HG02840 (cell line): ENCODE data around the gene SFXN3.
"Not testable (repeated sequence)": the region's sequence is repeated elsewhere in the genome, so short reads cannot be mapped to it uniquely, and the experiment has no call there.

ENCODE experiments used
- ATAC-seq: cut with Tn5 transposase; IDR thresholded peaks from one replicate; pipeline ENCODE4 v1.9.1; 2021; ENCODE audit warnings: mild to moderate bottlenecking, moderate library complexity, moderate number of reproducible peaks; ENCODE audit not compliant: unreplicated experiment, low FRiP score

The SFXN3 gene

DNA sequence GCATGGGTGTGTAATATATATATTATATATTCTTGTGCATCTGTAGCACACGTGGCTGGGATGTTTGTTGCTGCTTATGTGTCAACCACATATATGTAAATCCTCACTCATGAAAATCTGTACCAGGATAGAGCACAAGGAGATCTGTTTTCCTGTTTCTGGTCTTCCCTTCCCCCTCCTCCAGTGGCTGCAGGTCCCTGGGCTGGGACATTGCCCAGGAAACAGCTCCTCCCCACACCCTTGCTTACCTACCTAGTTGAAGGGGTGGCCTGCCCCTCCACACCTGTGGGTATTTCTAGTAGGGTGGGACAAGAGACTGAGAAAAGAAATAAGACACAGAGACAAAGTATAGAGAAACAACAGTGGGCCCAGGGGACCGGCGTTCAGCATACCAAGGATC, 2.2 kb downstream of the SFXN3 start:
- ATAC-seq: no peak

DNA sequence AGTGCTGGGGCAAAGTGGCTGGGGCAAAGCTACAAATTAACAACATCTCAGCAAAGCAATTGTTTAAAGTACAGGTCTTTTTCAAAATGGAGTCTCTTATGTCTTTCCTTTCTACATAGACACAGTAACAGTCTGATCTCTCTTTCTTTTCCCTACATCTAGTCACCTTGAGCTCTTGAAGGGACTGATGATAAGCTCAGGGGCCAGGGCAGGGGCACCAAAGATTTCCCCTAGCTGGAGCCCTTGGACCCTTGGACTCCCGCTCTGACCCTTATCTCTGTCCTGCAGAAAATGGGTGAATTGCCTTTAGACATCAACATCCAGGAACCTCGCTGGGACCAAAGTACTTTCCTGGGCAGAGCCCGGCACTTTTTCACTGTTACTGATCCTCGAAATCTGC, 3.4 kb downstream of the SFXN3 start:
- ATAC-seq: not testable (repeated sequence)

DNA sequence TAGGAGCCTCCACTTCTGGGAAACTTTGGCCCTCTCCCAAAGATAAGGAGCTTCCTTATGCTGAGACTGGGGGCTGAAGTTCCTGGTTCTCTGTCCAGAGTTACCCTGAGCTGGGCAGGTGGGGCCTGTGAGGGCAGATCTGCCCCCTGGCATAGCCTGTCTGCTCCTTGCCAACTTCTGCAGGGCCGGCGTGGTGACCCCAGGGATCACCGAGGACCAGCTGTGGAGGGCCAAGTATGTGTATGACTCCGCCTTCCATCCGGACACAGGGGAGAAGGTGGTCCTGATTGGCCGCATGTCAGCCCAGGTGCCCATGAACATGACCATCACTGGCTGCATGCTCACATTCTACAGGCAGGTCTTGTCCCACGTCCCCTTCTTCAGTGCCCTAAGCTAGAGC, 4.3 kb downstream of the SFXN3 start:
- no peak for ATAC-seq

DNA sequence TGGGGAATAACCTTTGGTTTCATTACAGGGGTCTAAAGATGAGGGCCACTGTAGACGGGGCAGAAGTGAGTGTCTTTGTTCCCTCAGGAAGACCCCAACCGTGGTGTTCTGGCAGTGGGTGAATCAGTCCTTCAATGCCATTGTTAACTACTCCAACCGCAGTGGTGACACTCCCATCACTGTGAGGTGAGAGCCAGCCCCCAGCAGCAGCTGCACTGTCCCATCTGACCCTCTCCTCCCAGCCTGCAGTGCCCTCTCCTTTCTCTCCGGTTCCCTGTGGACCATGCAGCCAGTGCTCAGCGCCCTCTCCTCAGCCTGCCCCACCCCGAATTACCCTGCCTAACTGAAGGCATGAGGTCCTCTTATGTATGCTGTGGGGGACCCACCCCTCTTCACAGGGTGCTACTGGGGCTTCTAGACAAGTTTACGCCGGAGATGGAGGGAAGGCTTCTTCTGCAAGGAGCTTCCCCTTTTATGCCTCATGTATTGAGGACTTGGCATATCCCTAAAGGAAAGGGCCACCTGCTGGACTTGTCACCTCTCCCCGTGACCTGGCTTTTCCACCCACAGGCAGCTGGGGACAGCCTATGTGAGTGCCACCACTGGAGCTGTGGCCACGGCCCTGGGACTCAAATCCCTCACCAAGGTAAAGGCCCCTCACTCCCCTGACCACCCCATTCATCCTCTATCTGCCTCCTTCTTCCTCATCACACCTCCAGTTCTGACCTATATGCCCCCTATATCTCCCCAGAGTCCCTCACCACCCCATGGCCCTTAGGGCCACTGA, 5.1 kb downstream of the SFXN3 start:
- ATAC-seq: no peak

DNA sequence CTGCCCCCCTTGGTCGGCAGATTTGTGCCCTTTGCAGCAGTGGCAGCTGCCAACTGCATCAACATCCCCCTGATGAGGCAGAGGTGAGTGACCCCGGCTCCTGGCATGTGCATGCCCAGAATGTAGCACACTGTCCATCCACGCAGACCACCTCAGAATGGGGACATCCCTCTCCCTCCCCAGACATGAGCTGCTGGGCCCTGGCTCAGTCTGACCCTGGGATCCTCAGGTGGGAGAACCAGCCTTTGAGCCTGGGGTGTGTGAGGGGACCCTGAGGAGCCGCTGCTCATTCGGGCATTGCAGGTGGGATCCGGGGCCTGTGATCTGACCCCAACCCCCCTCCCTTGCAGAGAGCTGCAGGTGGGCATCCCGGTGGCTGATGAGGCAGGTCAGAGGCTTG, 5.7 kb downstream of the SFXN3 start:
- ATAC-seq: no peak

DNA sequence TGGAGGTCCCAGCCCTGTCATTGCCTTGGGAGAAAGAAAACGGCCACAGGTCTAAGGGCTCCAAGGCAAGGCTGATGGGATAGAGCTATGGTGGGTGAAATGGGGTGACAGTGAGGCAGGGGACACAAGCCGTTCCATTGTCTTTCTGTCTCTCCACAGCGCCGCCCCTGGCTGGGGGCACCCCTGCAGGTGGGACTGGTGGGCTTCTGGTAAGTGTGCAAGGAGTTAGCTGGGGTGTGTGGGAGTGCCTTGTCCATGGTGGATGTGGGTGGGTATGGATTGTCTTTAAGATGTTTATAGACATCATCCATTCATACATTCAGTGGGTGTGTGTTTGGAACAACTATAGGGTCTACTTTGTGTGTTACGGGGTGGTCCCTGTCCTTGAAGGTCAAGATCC, 7.5 kb downstream of the SFXN3 start:
- no peak for ATAC-seq

DNA sequence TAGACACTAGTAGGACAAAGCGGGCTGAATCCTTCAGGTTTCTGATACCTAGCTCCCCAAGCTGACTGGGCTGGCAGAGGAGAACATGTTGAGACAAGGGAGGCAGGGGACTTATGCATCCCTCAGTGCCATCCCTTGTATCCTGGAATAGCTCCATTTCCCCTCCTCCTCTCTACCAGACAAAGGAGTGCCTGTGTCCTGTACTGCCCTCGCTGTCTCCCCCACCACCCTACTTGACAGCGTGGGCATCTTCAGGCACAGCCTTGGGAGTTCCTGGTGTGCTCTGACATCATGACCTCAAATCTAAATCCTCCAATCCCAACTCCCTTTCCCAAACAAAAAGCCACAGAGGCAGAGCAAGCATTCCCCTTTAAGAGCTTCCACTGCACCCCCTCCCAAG, 9.0 kb downstream of the SFXN3 start:
- ATAC-seq: no peak

DNA sequence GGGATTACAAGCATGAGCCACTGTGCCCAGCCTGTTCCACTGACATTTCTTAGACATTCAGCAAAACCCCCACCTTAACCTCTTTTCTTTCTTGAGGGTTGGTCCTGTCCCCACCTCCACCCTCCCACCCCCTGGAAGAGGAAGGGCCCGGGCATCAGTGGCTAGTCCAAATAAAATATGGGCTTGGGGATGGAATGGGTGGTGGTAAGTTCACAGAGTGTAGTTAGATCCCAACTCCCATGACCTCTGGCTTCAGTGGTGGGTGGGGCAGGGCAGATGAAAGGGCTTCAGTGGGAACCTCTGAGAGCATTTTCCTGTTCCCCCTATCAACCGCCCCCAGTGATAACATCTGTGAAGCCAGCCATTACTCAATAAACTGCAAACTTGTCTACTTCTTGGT, 9.8 kb downstream of the SFXN3 start:
- no peak for ATAC-seq

DNA sequence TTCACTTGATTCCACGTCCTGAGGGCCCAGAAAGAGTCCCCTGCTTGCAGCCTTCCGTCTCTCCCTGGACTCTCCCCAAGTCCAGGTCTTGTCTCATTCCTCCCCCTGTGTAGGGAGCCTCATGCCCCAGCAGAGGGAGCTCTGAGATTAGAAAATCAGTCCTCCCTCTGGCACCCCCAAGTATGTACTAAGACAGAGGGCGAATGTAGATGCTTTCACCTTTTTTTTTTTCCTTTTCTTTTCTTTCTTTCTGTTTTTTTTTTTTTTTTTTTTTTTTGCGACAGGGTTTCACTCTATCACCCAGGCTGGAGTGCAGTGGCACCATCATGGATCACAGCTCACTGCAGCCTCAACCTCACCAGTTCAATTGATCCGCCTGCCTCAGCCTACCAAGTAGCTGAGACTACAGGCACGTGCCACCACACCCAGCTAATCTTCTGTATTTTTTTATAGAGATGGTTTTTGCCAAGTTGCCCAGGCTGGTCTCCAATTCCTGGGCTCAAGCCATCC, 10.3 kb downstream of the SFXN3 start:
- ATAC-seq: no peak

DNA sequence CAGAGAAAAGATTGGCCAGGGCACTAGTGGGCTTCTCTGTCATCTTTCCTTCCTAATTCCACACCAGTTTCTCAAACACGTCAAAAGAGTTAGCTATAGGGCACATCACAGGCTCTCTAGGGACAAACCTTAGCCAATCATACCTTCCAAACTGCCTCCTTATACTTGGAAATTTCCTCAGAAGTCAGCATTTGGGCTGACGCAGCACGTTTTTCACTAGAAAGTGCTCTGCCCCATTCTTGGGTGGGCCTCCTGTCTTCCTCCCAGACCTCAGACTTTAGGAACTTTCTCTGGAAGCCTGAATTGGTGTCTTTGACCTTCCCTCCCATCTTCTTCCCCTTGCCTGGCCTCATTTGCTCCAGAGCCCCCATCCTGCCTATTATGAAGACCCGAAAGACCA, 11.1 kb downstream of the SFXN3 start:
- no peak for ATAC-seq

DNA sequence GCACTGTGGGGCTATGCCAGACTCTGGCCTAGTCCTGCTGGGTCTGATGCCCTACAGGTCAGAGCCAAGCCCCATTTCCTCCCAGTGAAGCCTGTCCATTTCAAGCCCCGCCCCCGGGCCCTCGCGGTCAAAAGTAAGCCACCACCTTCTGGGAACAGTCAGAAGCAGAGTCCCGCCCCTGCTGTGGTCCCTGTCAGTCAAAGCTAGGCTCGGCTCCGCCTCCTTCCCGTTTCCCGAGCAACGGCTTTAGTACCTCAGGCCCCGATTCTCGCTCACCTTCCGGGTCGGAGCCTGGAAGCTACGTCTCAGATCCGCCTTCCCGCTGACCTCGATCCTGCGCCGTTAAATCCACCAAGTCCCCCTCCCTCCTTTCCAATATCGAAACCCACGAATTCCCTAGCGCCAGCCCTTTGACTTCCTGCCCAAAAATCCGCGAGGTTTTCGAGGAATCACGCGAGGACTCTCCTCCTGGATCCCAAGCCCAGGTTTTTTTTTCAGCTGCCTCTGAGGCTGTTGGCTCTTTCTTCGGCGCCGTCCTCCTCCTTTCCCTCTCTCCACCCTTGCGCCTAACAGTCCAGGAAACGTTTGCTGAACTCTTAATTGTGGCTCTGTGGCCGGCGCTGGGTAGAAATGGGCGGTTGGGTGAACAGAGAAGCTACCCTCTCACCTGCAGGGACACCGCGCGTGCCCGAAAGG, 11.8 kb downstream of the SFXN3 start:
- peak; percentile 89 for ATAC-seq

DNA sequence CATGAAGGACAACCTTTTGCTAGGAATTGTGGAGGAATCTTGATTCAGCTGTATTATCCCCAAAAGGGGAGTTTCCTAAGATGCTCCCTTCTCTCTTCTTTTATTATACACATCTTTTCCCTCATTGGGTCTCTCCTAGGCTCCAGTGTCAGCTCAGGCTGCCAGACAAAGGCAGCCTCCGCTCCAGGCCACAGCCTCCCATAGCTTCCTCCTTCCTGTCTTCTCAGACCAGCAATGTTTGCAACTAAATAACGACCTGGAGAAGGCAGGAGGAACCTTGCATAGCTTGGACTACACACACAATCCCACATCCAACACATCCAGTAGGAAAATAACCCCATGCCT, 12.3 kb downstream of the SFXN3 start:
- no peak for ATAC-seq

DNA sequence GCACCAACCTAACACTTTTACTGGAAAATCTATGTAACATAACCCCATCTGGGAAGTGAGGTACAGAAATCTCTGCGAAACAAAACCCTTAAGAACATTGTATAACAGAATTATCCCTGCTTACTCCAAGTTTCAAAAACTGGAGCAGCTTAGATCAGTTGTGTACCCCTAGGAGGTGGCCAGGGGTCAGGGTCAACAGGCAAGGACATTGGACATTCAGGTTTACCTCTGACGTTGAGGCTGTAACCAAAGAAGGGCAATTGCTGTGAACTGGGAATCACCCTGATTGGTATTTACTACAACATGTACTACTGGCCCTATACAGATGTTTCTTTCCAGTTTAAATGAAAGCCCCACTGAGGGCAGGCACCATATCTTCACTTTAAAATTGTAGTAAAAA, 13.1 kb downstream of the SFXN3 start:
- ATAC-seq: no peak

DNA sequence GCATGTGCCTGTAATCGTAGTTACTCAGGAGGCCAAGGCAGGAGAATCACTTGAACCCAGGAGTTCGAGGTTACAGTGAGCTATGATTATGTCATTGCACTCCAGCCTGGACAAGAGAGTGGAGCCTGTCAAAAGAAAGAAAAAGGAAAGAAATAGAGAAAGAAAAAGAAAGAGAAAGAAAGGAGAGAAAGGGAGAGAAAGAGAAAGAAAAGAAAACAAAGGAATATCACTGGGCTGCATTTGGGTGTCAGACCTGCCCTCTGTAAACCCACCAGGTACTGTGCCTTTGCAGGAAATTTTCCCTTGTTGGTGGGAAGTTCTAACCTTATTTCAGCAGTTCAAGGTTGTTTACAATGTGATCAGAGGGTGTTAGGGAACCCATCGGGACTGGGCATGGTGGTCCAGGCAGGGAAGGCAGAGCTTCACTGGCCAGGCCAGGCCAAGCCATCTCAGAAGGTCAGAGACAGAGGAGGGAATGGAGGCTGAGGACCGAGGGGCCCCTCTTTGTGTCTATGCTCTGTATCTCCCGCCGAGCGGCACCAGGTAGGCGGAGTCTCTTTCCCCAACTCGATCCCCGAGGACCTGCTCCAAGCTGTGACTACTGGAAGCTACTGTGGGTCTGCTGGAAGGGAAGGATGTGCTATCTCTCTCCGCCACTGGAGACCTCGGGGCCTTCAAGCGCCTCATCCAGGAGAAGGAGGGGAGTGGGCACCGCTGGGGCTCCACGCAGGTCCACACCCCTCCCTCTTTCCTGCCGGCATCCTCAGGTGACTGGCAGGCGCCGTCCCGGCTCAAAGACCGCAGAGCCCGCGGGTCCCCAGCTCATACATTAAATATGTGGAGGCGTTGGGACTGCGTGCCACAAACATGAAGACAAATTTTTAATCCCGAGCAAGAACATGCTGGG, 15.6 kb downstream of the SFXN3 start:
- no peak for ATAC-seq

DNA sequence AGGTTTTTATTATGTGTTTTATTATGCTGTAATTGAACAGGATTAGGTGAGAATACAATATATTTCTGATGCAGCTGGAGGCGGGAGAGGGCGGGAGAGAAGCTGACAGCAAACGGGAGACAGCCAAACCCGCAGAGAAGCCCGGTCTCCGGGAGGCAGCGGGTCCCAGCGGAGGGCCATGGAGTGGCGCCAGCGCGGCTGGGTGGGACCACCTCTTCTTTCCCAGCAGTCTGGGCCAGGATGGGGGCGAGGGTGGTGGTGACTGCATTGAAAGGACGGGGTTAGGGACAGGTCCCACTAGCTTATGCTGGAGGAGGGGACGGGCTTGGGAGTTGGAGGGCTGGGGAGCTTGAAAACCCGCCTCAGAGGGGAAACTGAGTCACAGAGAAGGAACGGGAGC, 16.2 kb downstream of the SFXN3 start:
- ATAC-seq: no peak

DNA sequence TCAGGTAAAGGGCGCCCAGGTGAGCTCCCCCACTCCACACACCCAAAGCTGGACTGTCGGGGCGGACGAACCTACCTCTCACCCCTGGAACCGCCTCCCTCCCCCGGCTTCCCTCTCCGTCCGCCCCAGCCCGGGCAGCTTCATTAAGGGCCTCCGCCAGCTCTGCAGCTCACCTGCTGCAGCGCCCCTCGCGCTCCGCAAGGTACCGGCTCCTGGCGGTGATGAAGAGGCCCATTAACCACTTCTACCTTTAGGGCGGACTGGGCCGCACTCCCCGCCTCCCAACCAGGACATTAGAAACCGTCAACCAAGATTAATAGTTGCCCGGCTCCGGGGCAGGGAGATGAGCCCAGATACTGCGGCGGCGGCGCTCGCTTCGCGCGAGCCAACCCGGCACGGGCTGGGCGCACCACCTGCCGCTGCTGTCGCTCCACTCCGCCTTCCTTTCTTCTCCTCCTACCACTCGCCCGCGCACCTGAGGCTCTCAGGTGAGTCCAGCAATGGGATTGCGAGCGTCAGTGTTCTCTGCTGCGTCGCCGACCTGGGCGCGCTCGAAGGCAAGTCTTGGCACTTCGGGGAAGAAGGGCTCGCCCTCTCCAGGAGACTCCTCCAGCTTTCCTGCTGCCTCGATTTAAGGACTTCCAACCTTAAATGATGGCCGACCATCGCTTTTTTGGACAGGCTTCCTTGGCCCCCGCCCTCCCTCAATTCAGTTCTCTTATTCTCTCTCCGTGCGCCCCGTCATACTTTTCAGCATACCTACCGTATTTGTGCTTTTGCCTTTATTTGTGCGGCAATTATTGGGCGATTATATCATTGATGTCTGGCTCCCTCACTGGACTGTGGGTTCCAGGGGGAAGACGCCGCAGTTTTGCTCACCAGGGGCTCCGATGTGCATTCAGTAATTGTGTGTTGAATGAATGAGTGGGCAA, 17.2 kb downstream of the SFXN3 start:
- no peak for ATAC-seq

DNA sequence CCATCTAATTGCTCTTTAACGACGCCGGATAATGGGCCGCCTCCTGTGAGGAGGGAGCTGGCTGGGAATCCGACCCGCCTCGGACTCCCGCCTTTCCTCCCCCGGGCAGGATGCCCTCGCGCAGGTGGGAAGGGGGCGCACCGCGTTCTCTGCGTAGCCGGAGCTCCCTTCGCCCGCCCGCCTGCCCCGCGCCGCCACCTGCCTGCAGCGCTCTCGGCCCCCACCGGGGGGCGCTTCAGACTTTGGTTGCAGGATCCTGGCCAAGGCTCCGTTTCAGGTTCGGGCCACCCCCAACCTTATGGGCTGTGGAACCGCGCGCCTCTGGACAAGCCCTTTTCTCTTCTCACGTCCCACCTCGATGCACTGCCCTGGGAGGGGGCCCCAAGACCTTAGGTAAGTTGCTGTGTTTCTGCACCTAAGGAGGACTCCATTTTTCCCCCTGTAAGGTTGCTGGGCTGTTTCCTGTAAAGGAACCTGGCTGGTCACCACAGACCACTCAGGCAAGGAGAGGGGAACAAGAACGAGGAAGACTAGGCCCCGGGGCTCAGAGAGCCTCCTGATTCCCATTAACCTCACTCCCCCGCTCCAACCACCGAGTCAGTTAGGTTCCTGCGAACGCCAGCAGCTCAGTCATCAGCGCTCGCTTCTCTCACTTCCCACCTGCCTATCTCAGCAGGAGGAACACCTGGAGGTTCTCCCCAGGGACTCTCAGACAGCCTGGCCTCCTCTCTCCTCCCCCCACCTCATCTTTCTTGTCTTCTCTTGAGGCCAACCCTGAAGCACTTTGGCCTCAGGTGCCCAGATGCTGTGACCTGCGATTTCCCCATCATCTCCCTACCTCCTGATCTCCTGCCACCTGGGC, 19.4 kb downstream of the SFXN3 start:
- no peak for ATAC-seq

DNA sequence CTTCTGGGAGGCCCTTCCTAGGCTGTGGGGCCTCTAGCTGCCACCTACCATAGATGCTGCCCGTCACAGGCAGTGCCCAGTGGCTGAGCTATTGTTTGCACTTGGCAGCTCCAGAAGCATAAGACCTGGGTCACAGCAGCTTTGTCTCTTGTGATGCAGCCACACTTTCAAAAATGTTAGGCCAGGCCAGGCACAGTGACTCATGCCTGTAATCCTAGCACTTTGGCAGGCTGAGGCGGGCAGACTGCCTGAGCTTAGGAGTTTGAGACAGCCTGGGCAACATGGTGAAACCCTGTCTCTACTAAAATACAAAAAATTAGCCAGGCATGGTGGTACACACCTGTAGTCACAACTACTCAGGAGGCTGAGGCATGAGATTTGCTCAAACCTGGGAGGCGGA, 21.3 kb downstream of the SFXN3 start:
- no peak for ATAC-seq

DNA sequence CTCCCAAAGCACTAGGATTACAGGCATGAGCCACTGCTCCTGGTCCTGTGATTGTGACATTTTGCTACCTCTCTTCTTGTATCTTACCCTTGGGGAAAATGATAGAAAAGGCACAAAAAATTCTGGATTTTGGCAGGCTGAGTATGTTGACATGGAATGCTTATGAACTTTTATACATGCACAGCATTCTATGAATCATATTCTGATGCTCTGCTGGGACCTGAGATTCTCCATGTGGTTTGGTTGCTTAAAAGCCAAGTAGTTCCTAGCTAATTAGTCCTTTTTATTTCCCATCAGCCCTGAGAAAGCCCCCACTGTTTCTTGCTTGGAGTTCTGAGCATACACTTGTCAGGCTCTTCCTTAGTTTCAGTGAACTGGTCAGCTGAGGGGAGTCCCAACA, 22.5 kb downstream of the SFXN3 start:
- no peak for ATAC-seq
